ENCODE results near the gene ZNF728. TPM values are rescaled to one million over a fixed set of nuclear protein-coding genes. Genes with fewer than 3 reads are reported as not detected.

ZNF728 gene
- not detected for total RNA-seq (2021; ENCODE audit: unreplicated experiment)
- not detected in 2 replicates for polyA plus RNA-seq (2012)
- percentile 3 among the genes with signal in this experiment for Bru-seq, nascent RNA
- BruChase-seq, experiment 1, labeled RNA remaining after a 6-hour chase, result percentile 8 among the genes with signal in this experiment
- percentile 3 among the genes with signal in this experiment for BruChase-seq, experiment 2, labeled RNA remaining after a 2-hour chase
- long read RNA-seq, result 0 reads

DNA sequence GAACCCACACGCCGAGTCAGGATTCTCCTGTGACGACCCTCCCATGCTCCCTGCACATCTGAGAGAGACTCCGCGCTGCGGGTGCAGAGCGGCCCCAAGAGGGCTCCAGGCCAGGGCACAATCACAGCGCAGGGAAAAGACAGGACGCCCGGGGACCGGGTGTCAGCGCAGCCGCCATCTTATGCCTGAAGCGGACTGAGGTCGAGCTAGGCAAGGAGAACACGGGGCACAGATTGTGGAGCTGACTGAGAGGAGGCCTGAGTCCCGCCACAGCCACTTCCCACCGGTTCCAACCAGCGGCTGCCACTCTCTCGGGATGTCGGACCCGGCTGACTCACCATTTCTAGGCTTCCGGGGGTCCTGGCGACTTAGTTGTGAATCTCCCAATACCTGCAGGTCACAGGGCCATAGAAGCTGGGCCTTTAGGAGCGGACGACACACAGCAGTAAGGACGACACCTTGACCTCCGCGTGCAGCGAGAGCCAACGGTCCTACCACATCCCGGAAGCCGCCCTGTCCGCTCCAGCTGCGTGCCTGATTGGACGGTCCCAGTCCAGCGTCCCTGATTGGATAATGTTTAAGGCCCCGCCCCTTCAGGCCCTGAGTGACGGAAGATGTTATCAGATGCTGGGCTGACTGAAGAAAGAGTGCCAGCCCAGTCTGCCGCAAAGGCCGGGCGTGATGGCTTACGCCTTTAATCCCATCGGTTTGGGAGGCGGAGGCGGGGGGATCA is at the start of gene ZNF728:
Gene ZNF728, minus strand, starts transcription at position 487 of the 733 bp plus-strand sequence. Its CDS starts 146 bp downstream, at position 341.
- H4K20me1 ChIP-seq (ENCODE audit: insufficient read depth), result no peaks in the 10 kb centered on the region
- no peaks in the 10 kb centered on the region for H3K36me3 ChIP-seq (ENCODE audit: control insufficient read depth in 1 of 2, insufficient read depth in 2 of 2, low read length in 2 of 2)
- no peak within 1 kb of the TSS for H3K9ac ChIP-seq (ENCODE audit: low read length)
- CTCF ChIA-PET, result no interaction called here
- peaks cover 0 to 4% of the 10 kb centered on the region in 2 experiments; a peak in 2 of 4 replicates for H3K9me3 ChIP-seq (ENCODE audit: control insufficient read depth in 1 of 2, insufficient read depth in 1 of 2, low read depth in 1 of 2, low read length in 2 of 2)
- no peak within 1 kb of the TSS for H2AFZ ChIP-seq (ENCODE audit: low read depth, low read length, poor library complexity, severe bottlenecking)
- H3K4me1 ChIP-seq (ENCODE audit: control insufficient read depth in 1 of 2, insufficient read depth in 2 of 2, low read length in 2 of 2), result no peaks in the 10 kb centered on the region
- intact Hi-C loops (cut with micrococcal nuclease), result no loop called here
- no peak within 1 kb of the TSS for H3K4me2 ChIP-seq (ENCODE audit: low read length)
- no TSS peak for BruUV-seq (replicated peaks)
- H3K79me2 ChIP-seq (ENCODE audit: insufficient read depth, low read length), result no peaks in the 10 kb centered on the region
- POLR2A ChIA-PET, result no interaction called here
- no peak for TF ChIP-seq JUND (IDR thresholded peaks at IDR 0.05)
- TF ChIP-seq ELF1 (IDR thresholded peaks at IDR 0.05; ENCODE audit: borderline replicate concordance, low read depth), result no peak
- no peak for TF ChIP-seq POLR2A (IDR thresholded peaks at IDR 0.05; ENCODE audit: borderline replicate concordance, extremely low read depth, insufficient read depth, insufficient read length)
- TF ChIP-seq ZFX (IDR thresholded peaks at IDR 0.05), result no peak
- TF ChIP-seq, protein P1, sequence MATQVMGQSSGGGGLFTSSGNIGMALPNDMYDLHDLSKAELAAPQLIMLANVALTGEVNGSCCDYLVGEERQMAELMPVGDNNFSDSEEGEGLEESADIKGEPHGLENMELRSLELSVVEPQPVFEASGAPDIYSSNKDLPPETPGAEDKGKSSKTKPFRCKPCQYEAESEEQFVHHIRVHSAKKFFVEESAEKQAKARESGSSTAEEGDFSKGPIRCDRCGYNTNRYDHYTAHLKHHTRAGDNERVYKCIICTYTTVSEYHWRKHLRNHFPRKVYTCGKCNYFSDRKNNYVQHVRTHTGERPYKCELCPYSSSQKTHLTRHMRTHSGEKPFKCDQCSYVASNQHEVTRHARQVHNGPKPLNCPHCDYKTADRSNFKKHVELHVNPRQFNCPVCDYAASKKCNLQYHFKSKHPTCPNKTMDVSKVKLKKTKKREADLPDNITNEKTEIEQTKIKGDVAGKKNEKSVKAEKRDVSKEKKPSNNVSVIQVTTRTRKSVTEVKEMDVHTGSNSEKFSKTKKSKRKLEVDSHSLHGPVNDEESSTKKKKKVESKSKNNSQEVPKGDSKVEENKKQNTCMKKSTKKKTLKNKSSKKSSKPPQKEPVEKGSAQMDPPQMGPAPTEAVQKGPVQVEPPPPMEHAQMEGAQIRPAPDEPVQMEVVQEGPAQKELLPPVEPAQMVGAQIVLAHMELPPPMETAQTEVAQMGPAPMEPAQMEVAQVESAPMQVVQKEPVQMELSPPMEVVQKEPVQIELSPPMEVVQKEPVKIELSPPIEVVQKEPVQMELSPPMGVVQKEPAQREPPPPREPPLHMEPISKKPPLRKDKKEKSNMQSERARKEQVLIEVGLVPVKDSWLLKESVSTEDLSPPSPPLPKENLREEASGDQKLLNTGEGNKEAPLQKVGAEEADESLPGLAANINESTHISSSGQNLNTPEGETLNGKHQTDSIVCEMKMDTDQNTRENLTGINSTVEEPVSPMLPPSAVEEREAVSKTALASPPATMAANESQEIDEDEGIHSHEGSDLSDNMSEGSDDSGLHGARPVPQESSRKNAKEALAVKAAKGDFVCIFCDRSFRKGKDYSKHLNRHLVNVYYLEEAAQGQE (IDR thresholded peaks at IDR 0.05; ENCODE audit: low read depth), result no peak
- no peak for TF ChIP-seq SRF (IDR thresholded peaks at IDR 0.05; ENCODE audit: low read depth)
- TF ChIP-seq, protein P2, sequence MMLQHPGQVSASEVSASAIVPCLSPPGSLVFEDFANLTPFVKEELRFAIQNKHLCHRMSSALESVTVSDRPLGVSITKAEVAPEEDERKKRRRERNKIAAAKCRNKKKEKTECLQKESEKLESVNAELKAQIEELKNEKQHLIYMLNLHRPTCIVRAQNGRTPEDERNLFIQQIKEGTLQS (IDR thresholded peaks at IDR 0.05), result no peak
- no peak for TF ChIP-seq FOSL1 (IDR thresholded peaks at IDR 0.05; ENCODE audit: low read depth)
- TF ChIP-seq EGR1 (IDR thresholded peaks at IDR 0.05; ENCODE audit: low read depth), result no peak
- no peak for TF ChIP-seq CEBPB (IDR thresholded peaks at IDR 0.05; ENCODE audit: low read depth)
- TF ChIP-seq YY1 (IDR thresholded peaks at IDR 0.05; ENCODE audit: extremely low read depth, insufficient replicate concordance, low read depth, low read length), result no peak
- no peak for TF ChIP-seq EZH2 (IDR thresholded peaks at IDR 0.05)
- TF ChIP-seq, protein P3, sequence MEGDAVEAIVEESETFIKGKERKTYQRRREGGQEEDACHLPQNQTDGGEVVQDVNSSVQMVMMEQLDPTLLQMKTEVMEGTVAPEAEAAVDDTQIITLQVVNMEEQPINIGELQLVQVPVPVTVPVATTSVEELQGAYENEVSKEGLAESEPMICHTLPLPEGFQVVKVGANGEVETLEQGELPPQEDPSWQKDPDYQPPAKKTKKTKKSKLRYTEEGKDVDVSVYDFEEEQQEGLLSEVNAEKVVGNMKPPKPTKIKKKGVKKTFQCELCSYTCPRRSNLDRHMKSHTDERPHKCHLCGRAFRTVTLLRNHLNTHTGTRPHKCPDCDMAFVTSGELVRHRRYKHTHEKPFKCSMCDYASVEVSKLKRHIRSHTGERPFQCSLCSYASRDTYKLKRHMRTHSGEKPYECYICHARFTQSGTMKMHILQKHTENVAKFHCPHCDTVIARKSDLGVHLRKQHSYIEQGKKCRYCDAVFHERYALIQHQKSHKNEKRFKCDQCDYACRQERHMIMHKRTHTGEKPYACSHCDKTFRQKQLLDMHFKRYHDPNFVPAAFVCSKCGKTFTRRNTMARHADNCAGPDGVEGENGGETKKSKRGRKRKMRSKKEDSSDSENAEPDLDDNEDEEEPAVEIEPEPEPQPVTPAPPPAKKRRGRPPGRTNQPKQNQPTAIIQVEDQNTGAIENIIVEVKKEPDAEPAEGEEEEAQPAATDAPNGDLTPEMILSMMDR (IDR thresholded peaks at IDR 0.05 in 2 of 3, conservative IDR thresholded peaks at IDR 0.05 in 1 of 3; ENCODE audit: borderline replicate concordance in 1 of 3, insufficient read depth in 1 of 3, low read depth in 2 of 3, low read length in 2 of 3), result no peak
- TF ChIP-seq CBX3 (IDR thresholded peaks at IDR 0.05; ENCODE audit: low read depth), result no peak
- TF ChIP-seq, protein P4, sequence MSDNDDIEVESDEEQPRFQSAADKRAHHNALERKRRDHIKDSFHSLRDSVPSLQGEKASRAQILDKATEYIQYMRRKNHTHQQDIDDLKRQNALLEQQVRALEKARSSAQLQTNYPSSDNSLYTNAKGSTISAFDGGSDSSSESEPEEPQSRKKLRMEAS (IDR thresholded peaks at IDR 0.05), result no peak
- no peak within 1 kb of the TSS for H3K27ac ChIP-seq (ENCODE audit: low read depth, low read length)
- no peaks in the 10 kb centered on the region for H3K27me3 ChIP-seq (ENCODE audit: insufficient read depth, low read length)
- no peak for DNase-seq (ENCODE audit: low read depth, low spot score)
- no peak for ATAC-seq
- no peaks in the 10 kb centered on the region for H3K9me2 ChIP-seq (ENCODE audit: insufficient read depth)
- H3K4me3 ChIP-seq (replicated peaks in 1 of 2; ENCODE audit: low read depth in 1 of 2, low read length in 2 of 2), result no peak within 1 kb of the TSS
- RAD21 ChIA-PET (ENCODE audit: low non-redundant PET in 1 of 2, low total read pairs in 2 of 2, uncharacterized antibody in 2 of 2, unreplicated experiment in 2 of 2), result no interaction called here
